DMS153 treated with DMSO at 0.1 percent for 48 hours (cell line): ENCODE data around the gene GANAB.
"Not testable (repeated sequence)": the region's sequence is repeated elsewhere in the genome, so short reads cannot be mapped to it uniquely, and the experiment has no call there.

ENCODE experiments used
- DNase-seq: peaks from one replicate; lab custom pipeline; 2025; ENCODE audit not compliant: unreplicated experiment; lab: John Stamatoyannopoulos, UW

Gene GANAB

GRCh38 chr11:62621567-62622470, 24.6 kb downstream of the GANAB start, which contains the start of gene B3GAT3:
Gene B3GAT3 (minus strand): TSS chr11:62621986. CDS start chr11:62621947, 39 bp downstream.
- DNase-seq: peak; percentile 97

DNA sequence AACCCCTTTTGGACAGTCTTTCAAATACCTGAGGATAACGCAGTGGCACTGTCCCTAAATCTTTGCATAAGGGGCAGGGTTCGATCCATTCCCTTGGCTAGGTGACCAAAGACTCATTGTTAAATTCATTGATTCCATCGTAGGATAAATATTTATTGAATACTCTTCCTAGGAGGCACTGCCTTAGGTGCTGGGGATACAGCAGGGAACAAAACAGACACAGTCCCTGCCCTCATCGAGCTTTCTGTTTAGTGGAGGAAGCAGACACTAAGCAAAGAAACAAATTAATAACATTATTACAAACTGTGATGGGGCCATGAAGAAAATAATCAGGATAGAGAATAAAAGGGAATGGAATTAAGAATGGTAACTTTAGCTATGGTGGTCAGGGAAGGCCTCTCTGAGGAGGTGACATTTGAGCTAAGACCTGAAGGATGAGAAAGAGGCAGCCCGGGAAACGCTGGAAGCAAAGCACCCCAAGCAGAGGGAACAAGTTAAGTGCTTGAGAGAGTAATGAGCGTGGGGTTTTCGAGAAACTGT, 25.3 kb downstream of the GANAB start:
- DNase-seq: no peak

GRCh38 chr11:62616957-62617356, 29.5 kb downstream of the GANAB start:
- DNase-seq: not testable (repeated sequence)

DNA sequence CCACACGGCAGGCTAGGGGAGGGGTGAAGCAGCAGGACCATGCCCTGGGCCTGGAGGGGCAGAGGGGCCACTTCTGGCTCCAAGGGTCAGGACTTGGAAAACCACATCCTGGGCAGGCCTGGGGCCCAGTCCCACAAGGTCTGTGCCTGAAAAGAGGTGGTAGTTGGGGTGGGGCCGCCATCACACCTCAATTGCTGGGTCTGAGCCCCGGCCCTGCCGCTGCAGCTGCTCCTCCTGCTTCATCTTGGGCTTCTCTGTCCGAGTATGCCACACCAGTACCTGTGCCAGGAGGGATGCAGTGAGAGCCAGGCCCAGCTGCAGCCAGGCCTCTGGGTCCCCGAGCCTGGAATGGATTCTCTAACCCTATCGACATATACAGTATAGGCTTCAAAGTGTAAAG, 30.9 kb downstream of the GANAB start:
- DNase-seq: no peak

GRCh38 chr11:62614275-62614674, 32.1 kb downstream of the GANAB start:
- no peak for DNase-seq

GRCh38 chr11:62613291-62613778, 33.1 kb downstream of the GANAB start:
- DNase-seq: no peak

- peak; percentile 37 for DNase-seq
These were observed 33.8 kb downstream of the GANAB start, which contains the start of the genes EML3 and ROM1 for GRCh38 chr11:62612366-62613290. Gene EML3 (minus strand): TSS chr11:62612775. CDS start chr11:62612457, 318 bp downstream. Gene ROM1 (plus strand): TSS chr11:62613257. CDS start chr11:62613282, 25 bp downstream.

DNA sequence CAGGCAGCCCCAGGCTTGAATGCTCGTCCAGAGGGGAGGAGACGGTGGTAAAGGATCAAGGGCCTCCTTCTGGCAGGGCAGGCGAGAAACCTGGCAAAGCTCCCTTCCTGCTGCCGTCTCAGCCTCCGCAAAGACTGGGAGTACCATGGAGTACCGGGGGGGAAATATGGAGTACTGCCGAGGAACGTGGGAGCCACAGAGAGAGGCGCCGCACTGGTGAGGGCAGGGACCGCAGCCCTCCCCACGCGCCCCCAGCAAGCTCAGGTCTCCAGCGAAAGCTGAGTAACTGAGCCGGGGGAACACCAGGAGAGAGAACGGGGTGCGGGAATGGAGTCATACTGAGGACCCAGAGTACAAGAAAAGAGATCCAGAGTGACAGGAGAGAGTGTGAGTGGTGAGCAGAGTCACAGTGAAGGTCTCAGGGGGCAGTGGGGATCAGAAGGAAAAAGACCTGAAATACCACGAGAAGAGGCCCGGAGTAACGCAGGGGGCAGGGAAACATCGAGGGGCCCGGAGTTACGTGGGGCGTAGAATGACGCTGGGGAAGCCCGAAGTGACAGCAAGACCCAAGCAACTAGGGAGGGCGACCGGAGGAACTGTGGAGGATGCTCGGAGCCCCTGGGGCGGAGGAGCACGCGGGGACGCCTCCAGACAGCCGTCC, 34.6 kb downstream of the GANAB start:
- DNase-seq: no peak

DNA sequence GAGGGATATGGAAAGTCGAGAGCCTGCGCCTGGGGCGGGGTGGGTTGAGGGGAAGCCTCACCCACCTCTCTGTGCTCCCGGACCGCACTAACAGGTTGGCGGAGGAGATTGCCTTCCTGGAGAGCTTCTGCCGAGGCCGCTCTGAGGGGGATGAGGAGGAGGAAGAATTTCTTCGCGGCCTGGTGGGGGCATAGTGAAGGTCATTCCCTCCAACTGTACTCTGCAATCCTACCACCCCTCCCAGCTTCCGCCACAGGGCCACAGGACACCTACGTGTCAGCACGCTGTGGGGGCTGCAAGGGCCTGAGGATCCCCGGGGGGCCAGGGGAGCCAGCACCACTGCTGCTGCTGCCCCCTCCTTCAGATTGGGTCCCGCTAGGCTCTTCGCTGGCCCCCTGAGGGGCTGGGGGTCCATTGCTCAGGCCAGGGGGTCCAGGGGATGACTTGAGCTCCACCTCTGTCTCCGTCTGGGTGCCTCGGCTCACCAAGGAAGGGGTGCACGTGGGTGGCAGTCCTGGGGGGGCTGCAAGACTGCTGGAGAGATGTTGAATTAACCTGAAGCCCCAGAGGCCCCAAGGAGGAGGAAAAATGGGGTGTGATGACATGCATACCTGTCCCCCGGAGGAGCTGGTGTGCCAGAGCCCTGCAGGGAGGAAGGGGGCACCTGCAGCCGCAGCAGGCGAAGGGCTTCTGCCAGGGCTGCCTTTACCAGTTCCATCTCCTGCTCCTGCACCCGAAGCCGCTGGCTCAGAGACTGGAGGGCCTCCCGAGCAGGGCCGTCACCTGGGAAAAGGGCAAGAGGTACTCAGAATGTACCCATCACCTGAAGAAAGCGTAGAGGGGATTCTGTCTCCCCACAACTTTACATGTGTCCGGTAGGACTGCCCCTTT, 35.4 kb downstream of the GANAB start:
- no peak for DNase-seq

DNA sequence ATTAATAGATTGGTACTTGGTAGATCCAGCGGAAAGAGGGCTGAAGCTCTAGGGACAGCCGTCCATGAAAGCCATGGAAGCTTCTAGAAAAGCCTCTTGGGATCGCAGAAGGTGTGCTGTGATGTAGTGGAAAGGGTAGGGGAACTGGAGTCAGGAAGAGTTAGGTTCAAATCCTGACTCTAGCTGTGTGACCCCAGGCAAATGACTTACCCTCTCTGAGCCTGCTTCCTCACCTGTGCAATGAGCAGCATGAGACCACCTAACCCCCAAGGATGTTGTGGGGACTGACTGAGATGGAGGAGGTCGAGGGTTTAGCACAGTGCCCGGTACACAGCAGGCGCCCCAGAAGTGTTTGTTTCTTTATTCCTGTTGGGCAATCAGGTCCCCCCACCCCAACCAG, 36.0 kb downstream of the GANAB start:
- DNase-seq: no peak

GRCh38 chr11:62608776-62609175, 37.6 kb downstream of the GANAB start:
- DNase-seq: no peak

GRCh38 chr11:62607714-62608113, 38.7 kb downstream of the GANAB start:
- DNase-seq: no peak

GRCh38 chr11:62605902-62606301, 40.5 kb downstream of the GANAB start:
- DNase-seq: no peak

DNA sequence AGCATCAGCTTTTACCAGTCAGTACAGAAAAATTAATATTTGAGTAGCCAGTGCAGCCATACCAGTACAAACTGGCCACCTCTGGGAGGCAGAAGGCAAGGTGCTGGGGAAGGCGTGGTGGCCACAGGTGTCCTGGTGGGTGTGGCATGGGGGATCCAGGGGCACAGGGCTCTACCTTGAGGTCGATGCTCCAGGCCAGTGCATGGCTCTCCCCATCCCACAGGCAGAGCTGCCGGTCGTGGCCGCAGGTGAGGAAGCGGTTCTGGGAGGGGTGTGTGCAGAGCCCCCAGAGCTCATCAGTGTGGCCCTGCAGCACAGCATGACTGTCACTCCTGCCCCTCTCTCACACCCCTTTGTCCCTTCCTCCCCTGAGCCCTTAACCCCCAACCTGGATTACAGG, 40.9 kb downstream of the GANAB start:
- no peak for DNase-seq

- no peak for DNase-seq
These were observed 41.8 kb downstream of the GANAB start for GRCh38 chr11:62604460-62605120.

GRCh38 chr11:62603776-62604299, 42.6 kb downstream of the GANAB start:
- DNase-seq: no peak

DNA sequence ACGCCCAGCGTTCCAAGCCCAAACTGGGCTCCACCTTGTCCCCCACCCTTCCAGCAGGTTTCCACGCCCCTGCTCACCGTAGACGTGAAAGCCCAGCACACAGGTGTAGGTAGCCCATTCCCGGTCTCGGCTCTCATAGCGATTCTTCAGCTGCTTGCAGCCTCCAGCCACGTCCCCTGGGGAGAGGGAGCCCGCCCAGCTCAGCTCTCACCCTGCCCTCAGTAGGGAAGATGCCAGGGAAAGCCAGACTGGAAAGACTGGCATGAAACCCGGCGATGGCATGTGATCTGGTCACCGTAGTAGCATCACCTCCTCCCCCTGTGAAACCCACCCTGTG, 43.4 kb downstream of the GANAB start:
- DNase-seq: no peak

- peak; percentile 67 for DNase-seq
These were observed 44.0 kb downstream of the GANAB start for GRCh38 chr11:62602141-62603071.
